ENCODE measurements around the gene DUOX1. TPM values are rescaled to one million over a fixed set of nuclear protein-coding genes. Genes with fewer than 3 reads are reported as not detected.

The DUOX1 gene
- total RNA-seq (2014; rRNA removed; shearing (Covaris generic)), result not detected in 2 replicates

GRCh38 chr15:45129651-45130129, at the start of gene DUOX1, which contains the start of gene DUOXA1:
TSS of gene DUOX1 (plus strand) at chr15:45129994. CDS start at chr15:45131967, 1,973 bp downstream.
TSS of gene DUOXA1 (minus strand) at chr15:45129879. CDS start at chr15:45123014, 6,865 bp downstream.

GRCh38 chr15:45114076-45114750, 15.6 kb upstream of the DUOX1 start, which contains the start of the genes DUOX2 and DUOXA2:
TSS of gene DUOX2 (minus strand) at chr15:45114172. CDS start at chr15:45113411, 761 bp downstream.
TSS of gene DUOXA2 (plus strand) at chr15:45114326. CDS start at chr15:45114606, 280 bp downstream.

GRCh38 chr15:45187894-45188830, 58.4 kb downstream of the DUOX1 start, which contains the start of gene SHF:
TSS of gene SHF (minus strand) at chr15:45187966. CDS start at chr15:45187951, 15 bp downstream.

Other genes with a start within 250 kb of the DUOX1 start
- gene TERB2, start 173.3 kb upstream of the DUOX1 start, total RNA-seq (2014; rRNA removed; shearing (Covaris generic)), result not detected in 2 replicates
- gene SORD, start 106.8 kb upstream of the DUOX1 start, total RNA-seq (2014; rRNA removed; shearing (Covaris generic)), result 58.5 and 60.2 TPM in 2 replicates
- gene DUOX2, start 15.8 kb upstream of the DUOX1 start, total RNA-seq (2014; rRNA removed; shearing (Covaris generic)), result 0.08 TPM in 1 of 2 replicates, not detected in the other
- not detected in 2 replicates for gene DUOXA2, start 15.7 kb upstream of the DUOX1 start, total RNA-seq (2014; rRNA removed; shearing (Covaris generic))
- not detected in 2 replicates for gene DUOXA1, start 115 bp upstream of the DUOX1 start, total RNA-seq (2014; rRNA removed; shearing (Covaris generic))
- 7.3 and 8.8 TPM in 2 replicates for gene SHF, start 58.0 kb downstream of the DUOX1 start, total RNA-seq (2014; rRNA removed; shearing (Covaris generic))
- not detected in 2 replicates for gene SLC28A2, start 122.2 kb downstream of the DUOX1 start, total RNA-seq (2014; rRNA removed; shearing (Covaris generic))
- gene GATM, start 248.6 kb downstream of the DUOX1 start, total RNA-seq (2014; rRNA removed; shearing (Covaris generic)), result 1.3 and 2.5 TPM in 2 replicates

Measured in A375 (cell line).